ENCODE results near the gene CADPS2.
"Not testable (repeated sequence)": the region's sequence is repeated elsewhere in the genome, so short reads cannot be mapped to it uniquely, and the experiment has no call there.

Gene CADPS2

DNA sequence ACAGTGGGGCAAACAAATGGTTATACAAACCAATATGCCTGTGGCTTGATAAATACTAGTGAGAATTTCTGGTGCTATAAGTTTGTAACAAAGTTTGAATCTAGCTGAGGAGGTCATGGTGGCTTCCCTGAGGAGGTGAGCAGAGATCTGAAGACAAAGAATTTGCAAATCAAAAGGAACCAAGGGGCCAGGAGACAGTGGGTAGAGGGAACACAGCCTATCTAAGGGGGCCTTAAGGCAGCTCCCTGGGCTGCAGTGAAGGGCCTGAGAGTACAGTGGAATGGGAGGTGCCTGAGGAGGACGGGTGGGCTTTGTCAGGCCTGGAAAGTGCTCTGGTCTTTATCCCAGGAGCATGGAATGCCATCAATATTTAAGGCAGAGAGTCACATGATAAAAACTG, 209.1 kb downstream of the CADPS2 start:
- DNase-seq (ENCODE audit: extremely low read depth in 1 of 2, low read depth in 1 of 2): no peak

DNA sequence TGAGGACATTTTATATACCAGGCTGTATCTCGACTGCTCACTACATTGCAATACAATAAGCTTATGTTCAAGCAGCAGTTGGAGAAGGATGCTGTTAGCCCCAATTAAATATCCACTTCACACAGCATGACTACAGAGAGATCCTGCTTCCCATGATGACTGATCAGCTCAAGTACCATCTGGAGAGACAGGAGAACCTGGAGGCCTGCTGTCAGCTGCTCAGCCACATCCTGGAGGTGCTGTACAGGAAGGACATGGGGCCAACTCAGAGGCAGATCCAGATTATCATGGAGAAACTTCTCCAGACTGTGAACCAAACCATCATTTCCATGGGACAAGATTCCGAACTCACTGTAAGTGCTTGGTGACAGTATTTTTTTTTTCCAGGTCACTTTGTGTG, 209.8 kb downstream of the CADPS2 start:
- no peak for DNase-seq (ENCODE audit: extremely low read depth in 1 of 2, low read depth in 1 of 2)

DNA sequence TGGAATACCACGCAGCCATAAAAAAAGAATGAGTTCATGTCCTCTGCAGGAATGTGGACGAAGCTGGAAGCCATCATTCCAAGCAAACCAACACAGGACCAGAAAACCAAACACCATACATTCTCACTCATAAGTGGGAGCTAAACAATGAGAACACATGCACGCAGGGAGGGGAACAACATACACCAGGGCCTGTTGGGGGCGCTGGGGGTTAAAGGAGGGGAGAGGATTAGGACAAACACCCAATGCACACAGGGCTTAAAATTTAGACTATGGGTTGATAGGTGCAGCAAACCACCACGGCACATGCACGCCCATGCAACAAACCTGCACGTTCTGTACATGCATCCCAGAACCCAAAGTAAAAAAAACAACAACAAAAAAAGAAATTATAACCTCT, 210.6 kb downstream of the CADPS2 start:
- no peak for DNase-seq (ENCODE audit: extremely low read depth in 1 of 2, low read depth in 1 of 2)

DNA sequence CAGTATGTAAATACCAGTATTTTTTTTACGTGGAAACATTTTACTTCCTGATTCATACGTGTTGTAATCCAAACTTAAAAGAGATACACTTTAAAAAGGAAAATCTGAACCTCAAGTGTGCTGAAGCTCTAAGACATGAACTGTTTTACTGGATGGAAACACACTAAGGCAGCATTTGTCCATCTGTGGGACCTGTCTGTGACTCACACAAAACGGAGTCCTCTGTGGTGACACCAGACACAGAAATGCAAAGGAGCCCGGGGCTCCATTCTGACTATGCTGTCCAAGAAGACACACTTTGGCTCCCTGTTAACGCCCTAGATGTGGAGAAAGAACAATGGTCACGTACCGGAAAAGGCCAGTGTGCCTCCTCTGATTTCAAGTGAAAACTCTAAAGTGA, 211.2 kb downstream of the CADPS2 start:
- DNase-seq (ENCODE audit: extremely low read depth in 1 of 2, low read depth in 1 of 2): no peak

DNA sequence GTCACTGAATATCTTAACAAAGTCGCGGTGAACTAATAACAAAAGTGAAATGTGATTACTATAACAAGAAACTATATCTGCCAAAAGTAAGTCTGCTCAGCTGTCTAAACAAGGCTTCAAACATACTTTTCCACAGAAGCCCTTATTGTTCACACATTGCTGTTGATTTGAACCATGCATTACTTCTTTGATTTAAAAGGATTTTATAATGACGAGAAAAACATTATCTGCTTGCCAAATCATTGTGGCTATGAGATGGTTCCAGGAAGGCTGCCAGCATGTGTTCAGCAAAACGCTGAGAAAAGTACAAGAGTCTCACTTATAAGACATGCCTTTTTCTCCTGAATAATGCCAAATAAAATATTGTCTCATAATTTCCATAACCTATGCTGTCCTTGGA, 211.8 kb downstream of the CADPS2 start:
- DNase-seq (ENCODE audit: extremely low read depth in 1 of 2, low read depth in 1 of 2): no peak

DNA sequence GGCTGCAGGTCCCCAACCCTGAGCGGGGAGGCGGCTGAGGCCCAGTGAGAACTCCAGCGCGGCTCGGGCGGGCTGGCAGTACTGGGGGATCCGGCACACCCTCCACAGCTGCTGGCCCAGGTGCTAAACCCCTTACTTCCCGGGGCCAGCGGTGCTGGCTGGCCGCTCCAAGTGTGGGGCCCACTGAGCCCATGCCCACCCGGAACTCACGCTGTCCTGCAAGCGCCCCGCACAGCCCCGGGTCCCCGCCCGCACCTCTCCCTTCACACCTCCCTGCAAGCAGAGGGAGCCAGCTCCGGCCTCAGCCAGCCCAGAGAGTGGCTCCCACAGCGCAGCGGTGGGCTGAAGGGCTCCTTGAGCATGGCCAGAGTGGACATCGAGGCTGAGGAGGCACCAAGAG, 212.3 kb downstream of the CADPS2 start:
- no peak for DNase-seq (ENCODE audit: extremely low read depth in 1 of 2, low read depth in 1 of 2)

DNA sequence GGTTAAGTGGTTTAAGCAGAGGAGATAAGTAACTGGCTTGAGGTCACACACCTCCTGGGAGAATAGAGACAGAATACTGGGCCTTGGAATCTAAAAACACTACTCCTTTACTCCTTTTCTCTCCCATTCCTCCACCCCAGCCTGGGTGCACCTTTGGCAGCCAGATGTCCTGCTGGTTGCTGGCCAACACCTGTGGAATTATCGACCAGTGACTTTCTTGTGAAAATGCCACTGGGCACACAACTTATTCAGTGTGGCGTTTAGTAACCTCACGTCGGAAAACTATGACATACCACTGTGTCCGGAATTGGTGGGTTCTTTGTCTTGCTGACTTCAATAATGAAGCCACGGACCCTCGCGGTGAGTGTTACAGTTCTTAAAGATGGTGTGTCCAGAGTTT, 213.7 kb downstream of the CADPS2 start:
- no peak for DNase-seq (ENCODE audit: extremely low read depth in 1 of 2, low read depth in 1 of 2)

DNA sequence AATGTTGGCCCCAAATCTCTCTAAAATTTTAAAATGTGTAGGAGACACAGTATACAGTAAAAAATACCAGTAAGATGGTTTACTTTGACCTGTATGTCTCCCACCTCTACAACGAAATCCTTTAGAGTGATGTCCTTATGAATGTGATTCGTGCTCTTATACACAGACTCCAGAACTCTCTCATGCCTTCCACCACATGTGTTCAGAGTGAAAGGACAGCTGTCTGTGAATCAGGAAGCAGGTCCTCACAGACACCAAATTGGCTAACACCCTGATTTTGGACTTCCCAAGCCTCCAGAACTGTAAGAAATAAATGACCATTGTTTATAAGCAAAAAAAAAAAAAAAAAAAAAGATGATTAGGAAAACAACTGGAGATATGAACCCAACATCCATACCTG, 222.5 kb downstream of the CADPS2 start:
- no peak for DNase-seq (ENCODE audit: extremely low read depth in 1 of 2, low read depth in 1 of 2)

DNA sequence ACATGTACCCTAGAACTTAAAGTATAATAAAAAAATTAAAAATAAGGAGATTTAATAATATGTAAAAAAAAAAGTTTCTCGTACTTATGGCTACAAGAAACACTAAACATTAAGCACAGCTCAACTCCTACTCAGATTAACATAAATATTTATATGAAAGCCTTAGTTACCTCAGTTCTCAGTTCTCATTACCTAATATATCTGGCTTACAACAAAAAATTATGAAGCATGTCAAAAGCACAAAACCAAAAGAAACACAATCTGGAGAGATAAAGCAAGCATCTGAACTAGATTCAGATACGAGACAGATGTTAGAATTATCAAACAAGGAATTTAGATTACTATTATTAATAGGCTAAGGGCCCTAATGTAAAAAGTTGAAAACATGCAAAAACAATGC, 227.4 kb downstream of the CADPS2 start:
- DNase-seq (ENCODE audit: extremely low read depth in 1 of 2, low read depth in 1 of 2): no peak

DNA sequence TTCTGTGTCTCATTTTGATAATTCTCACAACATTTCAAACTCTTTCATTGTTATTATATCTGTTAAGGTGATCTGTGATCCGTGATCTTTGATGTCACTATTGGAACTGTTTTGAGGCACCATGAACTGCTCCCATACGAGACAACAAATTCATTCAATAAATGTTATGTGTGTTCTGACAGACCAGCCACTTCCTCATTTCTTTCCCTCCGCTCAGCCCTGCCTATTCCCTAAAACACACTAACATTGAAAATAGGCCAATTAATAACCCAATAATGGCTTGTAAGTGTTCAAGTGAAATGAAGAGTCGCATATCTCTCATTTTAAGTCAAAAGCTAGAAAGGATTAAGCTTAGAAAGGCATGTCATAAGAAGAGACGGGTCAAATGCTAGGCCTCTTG, 232.6 kb downstream of the CADPS2 start:
- DNase-seq (ENCODE audit: extremely low read depth in 1 of 2, low read depth in 1 of 2): no peak

DNA sequence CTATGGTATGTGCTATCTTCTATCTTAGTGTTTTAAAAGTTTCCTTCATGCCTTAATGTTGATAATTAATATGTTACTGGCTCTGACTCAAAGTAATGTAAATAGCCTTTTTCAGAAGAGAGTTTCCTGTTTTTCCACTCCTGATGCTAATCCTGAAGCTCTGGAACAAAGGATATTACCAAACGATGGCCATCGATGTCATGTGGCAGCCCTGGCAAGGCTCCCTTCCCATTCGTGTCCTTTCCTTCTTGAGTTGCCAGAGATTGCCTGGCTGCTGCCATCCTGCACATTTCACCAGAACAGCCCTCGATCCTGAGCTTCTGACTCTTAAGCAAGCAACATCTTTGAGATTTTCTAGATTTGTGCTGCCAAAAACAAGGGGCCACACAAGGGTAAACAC, 233.4 kb downstream of the CADPS2 start:
- no peak for DNase-seq (ENCODE audit: extremely low read depth in 1 of 2, low read depth in 1 of 2)

DNA sequence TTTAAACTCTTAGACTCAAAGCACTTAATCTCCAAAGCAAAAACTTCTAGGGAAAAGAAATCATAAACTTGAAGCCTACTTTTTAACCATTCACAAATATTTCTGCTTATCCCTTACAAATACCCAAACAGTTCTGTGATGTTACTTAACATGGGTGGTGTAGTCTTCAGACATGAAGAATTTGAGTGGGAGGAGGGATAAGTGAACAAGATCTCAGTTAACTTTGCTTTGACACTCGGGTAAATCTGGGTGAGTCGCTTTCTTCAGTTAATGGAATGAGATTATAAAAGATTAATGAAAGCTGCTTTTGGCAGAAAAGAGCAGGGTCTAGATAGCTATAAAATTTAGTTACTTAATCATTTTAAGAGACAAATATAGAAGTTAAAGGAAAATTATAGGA, 234.8 kb downstream of the CADPS2 start:
- no peak for DNase-seq (ENCODE audit: extremely low read depth in 1 of 2, low read depth in 1 of 2)

DNA sequence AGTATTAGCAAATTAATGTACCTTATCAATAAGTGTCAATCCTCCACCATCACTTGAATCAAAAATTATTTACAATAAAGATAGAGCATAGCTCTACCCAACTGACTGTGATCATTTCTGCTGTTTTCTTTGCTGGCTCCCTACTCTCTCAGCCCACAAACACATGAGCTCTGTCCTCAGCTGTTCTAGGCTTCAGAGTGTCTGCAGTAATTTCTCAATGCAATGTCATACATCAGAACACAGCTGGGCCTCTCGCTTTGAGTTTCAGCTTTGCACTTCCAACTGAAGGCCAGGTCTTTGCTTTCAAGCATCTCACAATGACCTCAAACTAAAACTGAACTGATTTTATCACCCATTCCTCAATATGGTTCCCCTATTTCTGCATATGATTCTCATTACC, 243.0 kb downstream of the CADPS2 start:
- no peak for DNase-seq (ENCODE audit: extremely low read depth in 1 of 2, low read depth in 1 of 2)

DNA sequence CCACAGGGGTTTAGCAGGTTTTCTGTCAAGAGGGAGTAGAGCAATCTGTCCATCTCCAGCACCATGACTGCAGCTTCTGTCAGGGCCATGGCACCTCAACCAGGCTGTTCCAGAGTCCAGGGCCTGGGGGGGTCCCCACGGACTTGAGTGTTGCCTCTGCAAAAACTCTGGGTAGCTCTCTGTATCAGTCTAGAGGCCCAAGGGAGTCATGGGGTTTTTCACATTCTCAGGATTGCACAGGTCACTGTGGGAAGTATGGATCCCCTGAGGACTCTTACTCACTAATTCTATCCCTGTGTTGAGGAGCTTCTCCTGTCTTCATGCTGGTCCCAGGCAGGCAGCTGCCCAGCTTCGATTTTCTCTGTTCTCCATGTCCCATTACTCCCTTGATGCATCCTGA, 247.8 kb downstream of the CADPS2 start:
- DNase-seq (ENCODE audit: extremely low read depth in 1 of 2, low read depth in 1 of 2): no peak

DNA sequence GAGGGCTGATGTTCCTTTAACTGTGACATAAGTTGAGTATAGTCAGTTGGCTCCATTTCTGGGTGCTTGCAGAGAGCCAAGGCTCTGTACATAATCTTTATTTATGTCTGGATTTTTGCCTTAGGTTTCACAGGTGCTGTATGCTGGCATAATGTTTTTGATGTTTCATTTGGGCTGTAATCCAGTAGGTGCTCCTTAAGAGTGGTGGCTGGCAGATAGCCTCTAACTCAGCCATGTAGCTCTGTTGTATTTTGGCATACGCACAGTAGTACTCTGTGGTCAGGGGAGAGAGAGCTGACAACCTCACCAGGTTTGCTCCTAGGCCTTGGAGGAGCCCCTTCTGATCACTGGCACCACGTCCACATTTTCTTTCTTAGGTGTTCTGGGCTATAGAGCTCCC, 248.5 kb downstream of the CADPS2 start:
- DNase-seq (ENCODE audit: extremely low read depth in 1 of 2, low read depth in 1 of 2): no peak

DNA sequence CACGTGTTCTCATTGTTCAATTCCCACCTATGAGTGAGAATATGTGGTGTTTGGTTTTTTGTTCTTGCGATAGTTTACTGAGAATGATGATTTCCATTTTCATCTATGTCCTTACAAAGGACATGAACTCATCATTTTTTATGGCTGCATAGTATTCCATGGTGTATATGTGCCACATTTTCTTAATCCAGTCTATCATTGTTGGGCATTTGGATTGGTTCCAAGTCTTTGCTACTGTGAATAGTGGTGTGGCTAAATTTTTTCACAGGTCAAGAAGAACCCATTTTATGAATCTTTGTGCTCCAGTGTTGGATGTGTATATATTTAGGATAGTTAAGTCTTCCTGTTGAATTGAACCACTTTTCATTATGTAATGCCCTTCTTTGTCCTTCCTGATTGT, 250.8 kb downstream of the CADPS2 start:
- DNase-seq (ENCODE audit: extremely low read depth in 1 of 2, low read depth in 1 of 2): not testable (repeated sequence)

DNA sequence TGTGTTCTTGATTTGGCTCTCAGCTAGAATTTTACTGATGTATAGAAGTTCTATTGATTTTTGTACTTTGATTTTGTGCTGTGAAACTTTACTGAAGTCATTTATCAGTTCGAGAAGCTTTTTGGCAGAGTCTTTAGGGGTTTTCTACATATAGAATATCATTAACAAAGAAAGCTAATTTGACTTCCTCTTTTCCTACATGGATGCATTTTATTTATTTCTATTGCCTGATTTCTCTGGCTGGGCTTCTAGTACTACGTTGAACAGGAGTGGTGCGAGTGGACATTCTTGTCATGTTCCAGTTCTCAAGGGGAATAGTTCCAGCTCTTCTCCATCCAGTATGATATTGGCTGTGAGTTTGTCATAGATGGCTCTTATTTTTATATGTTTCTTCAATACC, 252.8 kb downstream of the CADPS2 start:
- DNase-seq (ENCODE audit: extremely low read depth in 1 of 2, low read depth in 1 of 2): no peak

DNA sequence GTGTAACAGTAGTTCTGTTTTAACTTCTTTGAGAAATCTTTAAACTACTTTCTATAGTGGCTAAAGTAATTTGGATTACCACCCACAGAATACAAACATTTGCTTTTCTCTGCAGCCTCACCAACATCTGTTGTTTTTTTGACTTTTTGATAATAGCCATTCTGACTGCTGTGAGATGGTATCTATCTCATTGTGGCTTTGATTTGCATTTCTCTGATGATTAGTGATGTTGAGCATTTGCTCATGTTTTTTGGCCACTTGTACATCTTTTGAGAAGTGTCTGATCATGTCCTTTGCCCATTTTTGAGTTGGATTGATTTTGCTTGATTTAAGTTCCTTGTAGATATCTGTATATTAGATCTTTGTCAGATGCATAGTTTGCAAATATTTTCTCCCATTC, 254.0 kb downstream of the CADPS2 start:
- DNase-seq (ENCODE audit: extremely low read depth in 1 of 2, low read depth in 1 of 2): no peak

DNA sequence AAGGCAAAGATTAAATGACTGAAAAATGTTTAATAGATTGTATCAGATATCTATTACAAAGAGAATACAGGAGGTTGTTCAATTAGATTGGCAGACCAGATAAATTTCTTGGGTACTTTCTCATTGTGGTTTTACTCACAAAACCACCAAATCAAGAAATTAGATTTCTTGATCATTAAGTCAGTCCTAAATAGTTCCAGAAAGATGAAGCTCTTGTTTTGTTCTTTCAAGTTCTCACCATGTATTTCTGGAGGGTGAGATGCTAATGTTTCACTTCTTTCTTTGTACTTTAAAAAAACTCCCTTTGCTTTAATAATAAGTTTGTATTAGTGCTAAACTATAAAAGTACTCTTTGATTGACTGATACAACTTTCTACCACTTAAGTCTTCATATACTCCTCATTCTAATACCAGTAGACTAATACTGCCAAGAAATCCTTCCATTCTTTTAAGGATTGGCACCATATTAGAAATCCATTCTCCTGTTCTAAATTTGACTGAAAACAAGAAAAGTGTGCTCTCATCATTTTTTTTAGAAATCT, 256.8 kb downstream of the CADPS2 start:
- no peak for DNase-seq (ENCODE audit: extremely low read depth in 1 of 2, low read depth in 1 of 2)

DNA sequence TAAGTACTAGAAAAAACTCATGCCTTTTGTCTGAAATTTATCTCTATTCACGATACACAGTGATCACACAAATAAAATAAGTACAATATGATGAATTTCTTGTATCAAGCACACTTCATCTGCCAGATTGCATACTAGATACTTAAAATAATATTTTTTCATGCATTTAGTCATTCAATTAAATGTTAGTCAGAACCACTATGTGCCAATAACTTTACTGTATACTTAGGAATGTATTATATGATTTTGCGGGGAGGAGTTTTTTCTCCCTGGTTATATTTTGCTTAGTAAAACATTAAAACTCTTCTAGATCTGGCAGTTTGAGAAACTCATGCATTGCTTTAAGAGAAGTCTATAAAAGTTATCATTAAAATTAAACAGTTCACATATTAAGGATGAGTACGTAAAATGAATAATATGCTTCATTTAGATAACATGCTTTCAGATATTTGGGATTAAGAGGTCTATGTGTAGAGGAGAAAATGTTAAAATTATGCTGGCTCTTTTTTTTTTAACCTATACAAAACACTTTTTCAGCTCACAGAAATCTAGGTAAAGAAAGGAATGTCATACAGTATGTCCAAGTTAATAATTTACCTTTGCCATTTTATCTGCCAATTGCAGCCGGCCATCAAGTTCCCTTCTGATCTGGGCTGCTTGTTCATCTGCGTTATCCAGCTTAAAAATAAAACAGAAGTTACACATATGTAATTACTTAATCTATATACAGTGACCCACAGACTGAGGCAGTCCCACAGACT, 257.4 kb downstream of the CADPS2 start:
- no peak for DNase-seq (ENCODE audit: extremely low read depth in 1 of 2, low read depth in 1 of 2)

DNA sequence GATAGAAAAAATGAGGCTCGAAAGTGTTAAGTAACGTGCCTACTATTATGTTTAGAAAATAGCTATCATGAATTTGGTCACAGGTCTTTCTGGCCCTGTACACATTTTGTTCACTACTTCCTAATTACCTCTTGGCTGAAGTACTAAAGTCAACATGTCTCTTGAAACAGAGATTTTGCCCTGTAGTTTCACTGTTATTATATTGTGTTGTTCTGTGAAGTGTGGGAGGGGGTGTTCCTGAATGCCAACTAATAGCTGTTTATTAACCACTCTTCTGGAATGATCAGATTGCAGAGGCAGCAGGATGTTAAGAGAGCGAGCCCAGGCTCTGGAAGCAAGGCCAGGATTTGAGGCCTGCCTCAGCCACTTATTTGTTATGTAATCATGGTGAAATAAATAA, 259.5 kb downstream of the CADPS2 start:
- no peak for DNase-seq (ENCODE audit: extremely low read depth in 1 of 2, low read depth in 1 of 2)

DNA sequence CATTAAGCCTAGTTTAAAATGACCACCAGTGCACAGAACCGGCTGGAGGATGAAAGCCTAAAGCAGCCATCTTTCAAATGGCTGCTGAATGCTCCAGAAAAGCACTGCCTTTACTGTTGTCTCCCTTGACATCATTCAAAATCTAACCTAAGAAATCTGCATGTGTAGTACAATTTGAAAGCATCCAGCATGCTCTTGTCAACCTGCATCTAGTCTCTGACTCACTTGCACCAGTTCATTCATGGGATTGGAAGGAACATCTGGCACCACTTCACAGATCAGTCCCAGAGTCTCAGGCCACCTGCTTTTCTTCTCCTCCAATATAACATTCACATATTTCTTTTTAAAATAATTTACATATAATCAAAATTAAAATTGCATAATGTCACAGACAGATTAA, 263.6 kb downstream of the CADPS2 start:
- DNase-seq (ENCODE audit: extremely low read depth in 1 of 2, low read depth in 1 of 2): no peak

DNA sequence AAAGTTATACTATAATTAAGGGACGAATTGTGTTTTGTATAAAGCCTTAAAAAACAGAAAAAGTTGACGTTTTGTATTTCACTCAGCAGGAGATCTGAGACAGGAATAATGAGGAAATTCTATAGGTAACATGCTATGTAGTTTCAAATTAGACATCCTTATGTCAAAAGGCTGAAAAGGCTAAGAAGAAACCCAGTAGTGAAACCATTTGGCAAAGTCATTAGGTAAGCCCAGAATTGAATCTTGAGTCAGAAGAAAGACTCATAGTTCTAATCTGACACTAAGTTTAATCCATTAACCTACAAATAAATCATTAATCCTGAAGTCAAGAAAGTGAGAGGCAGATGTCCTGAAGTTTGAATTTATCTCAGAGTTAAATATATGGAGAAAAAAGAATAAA, 266.6 kb downstream of the CADPS2 start:
- no peak for DNase-seq (ENCODE audit: extremely low read depth in 1 of 2, low read depth in 1 of 2)

Measured in activated CD8-positive, alpha-beta memory T cell treated with anti-CD3 and anti-CD28 coated beads for 1 hour (primary cell).